ENCODE results near the gene HTR3B. TPM values are rescaled to one million over a fixed set of nuclear protein-coding genes. Genes with fewer than 3 reads are reported as not detected.

The HTR3B gene, protein sequence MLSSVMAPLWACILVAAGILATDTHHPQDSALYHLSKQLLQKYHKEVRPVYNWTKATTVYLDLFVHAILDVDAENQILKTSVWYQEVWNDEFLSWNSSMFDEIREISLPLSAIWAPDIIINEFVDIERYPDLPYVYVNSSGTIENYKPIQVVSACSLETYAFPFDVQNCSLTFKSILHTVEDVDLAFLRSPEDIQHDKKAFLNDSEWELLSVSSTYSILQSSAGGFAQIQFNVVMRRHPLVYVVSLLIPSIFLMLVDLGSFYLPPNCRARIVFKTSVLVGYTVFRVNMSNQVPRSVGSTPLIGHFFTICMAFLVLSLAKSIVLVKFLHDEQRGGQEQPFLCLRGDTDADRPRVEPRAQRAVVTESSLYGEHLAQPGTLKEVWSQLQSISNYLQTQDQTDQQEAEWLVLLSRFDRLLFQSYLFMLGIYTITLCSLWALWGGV
- not detected for total RNA-seq

DNA sequence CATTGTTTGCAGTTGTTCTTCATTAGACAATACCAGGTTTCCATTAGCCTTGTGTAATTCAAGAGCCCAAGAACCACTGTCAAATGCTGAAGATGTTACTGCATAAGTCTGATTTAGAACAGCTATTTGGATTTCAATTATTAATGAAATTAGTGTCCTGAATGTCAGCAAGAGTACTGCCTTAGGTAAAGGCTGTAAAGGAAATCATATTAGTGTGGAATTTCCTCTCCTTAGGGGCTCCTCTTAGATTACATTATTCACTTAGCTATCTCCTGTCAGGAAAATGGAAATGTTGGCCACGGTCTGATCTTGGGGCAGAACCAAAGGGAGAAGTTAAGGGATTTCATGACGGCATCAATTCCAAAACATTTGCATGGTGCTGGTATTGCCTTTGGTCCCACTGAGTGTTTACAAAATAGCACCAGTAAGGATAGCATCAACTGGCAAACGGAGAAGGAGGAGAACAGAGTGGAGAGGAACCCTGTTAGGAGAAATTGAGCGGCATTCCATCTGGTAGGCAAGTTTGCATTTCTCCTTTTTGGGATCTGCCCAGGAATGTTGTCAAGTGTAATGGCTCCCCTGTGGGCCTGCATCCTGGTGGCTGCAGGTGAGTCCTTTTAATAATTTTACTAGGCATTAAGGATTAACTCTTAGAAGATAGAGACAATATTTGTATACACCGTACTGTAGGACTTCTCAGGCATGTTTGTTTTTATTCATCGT is at the start of gene HTR3B:
TSS of gene HTR3B (plus strand) at position 418 of the 723 bp plus-strand sequence. CDS start at position 556, 138 bp downstream.
- TF ChIP-seq, protein P1, sequence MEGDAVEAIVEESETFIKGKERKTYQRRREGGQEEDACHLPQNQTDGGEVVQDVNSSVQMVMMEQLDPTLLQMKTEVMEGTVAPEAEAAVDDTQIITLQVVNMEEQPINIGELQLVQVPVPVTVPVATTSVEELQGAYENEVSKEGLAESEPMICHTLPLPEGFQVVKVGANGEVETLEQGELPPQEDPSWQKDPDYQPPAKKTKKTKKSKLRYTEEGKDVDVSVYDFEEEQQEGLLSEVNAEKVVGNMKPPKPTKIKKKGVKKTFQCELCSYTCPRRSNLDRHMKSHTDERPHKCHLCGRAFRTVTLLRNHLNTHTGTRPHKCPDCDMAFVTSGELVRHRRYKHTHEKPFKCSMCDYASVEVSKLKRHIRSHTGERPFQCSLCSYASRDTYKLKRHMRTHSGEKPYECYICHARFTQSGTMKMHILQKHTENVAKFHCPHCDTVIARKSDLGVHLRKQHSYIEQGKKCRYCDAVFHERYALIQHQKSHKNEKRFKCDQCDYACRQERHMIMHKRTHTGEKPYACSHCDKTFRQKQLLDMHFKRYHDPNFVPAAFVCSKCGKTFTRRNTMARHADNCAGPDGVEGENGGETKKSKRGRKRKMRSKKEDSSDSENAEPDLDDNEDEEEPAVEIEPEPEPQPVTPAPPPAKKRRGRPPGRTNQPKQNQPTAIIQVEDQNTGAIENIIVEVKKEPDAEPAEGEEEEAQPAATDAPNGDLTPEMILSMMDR (IDR thresholded peaks at IDR 0.05) = no peak
- H3K4me3 ChIP-seq = no peak within 1 kb of the TSS
- no peak within 1 kb of the TSS for H3K27ac ChIP-seq
- ATAC-seq (ENCODE audit: insufficient number of reproducible peaks, low FRiP score, low read depth) (no peak), DNase-seq (ENCODE audit: low spot score) (no peak)
- H3K36me3 ChIP-seq = no peaks in the 10 kb centered on the region
- no peaks in the 10 kb centered on the region for H3K4me1 ChIP-seq (ENCODE audit: control insufficient read depth in 1 of 2, low read depth in 2 of 2)
- no peaks in the 10 kb centered on the region for H3K27me3 ChIP-seq (replicated peaks; ENCODE audit: insufficient read depth)
- no peaks in the 10 kb centered on the region for H3K9me3 ChIP-seq

DNA sequence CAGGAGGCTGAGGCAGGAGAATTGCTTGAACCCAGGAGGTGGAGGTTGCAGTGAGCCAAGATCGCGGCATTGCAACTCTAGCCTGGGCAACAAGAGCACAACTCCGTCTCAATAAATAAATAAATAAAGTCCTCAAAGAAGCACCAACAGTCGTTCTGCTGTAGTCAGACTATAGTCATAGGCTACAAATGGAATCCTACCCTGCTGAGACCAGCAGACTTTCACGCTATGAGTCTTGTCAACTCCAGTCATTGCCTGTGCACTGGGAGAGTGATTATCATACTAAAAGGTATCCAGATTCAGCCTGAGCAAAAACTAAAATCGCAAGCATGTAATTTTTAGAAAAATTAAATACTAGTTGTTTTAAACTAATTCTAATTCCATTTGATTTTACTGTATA is 48.8 kb upstream of the HTR3B start:
- ATAC-seq (ENCODE audit: insufficient number of reproducible peaks, low FRiP score, low read depth) (no peak), DNase-seq (ENCODE audit: low spot score) (no peak)
- TF ChIP-seq, protein P1 (IDR thresholded peaks at IDR 0.05) = no peak
- Histone ChIP-seq H3K27me3 (replicated peaks; ENCODE audit: insufficient read depth) (no peaks in the 10 kb centered on the region), H3K9me3 (no peaks in the 10 kb centered on the region), H3K4me1 (ENCODE audit: control insufficient read depth in 1 of 2, low read depth in 2 of 2) (peaks cover 0 to 3% of the 10 kb centered on the region in 2 donors), H3K27ac (no peak overlapping the region), H3K4me3 (no peak overlapping the region), H3K36me3 (peaks cover 8% of the 10 kb centered on the region)

DNA sequence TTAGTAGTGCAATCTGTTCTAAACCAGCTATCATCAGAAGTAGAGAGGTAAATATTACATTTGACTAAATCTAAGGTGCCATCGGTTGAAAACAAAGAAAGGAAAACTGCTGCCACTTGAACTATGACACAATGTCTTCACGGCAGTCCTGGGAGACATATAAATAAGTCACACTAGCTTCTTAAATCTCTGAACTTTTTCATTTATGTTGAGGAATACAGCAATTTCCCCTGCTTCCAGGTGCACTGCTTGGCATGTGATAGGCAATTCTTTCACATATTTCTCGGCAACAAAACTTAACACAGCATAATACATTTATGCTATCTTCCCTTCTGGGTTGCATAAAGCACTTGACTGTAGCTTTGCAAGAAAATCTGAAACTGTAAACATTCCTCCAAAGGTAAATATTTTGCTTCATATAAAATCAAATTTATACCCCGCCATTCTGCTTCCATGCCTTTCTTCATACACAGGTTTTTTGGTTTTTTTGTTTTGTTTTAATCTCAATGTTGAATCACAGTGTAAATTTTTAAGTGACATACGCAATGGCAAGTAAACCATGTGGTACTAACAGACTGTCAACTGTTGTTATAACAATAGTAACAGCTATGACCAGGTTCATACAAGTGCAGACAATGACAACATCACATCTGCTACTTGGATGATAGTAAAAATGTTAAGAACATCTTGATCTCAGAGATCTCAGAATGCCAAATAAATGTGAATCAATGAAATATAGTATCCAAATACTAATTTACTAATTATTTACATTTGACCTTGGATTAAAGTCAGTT is 47.4 kb upstream of the HTR3B start:
- TF ChIP-seq, protein P1 (IDR thresholded peaks at IDR 0.05) = no peak
- peaks cover 0 to 3% of the 10 kb centered on the region in 2 donors for H3K4me1 ChIP-seq (ENCODE audit: control insufficient read depth in 1 of 2, low read depth in 2 of 2)
- H3K36me3 ChIP-seq = no peaks in the 10 kb centered on the region
- no peak for DNase-seq (ENCODE audit: low spot score)
- H3K27me3 ChIP-seq (replicated peaks; ENCODE audit: insufficient read depth) = no peaks in the 10 kb centered on the region
- H3K4me3 ChIP-seq = no peak overlapping the region
- no peak overlapping the region for H3K27ac ChIP-seq
- no peaks in the 10 kb centered on the region for H3K9me3 ChIP-seq
- no peak for ATAC-seq (ENCODE audit: insufficient number of reproducible peaks, low FRiP score, low read depth)

DNA sequence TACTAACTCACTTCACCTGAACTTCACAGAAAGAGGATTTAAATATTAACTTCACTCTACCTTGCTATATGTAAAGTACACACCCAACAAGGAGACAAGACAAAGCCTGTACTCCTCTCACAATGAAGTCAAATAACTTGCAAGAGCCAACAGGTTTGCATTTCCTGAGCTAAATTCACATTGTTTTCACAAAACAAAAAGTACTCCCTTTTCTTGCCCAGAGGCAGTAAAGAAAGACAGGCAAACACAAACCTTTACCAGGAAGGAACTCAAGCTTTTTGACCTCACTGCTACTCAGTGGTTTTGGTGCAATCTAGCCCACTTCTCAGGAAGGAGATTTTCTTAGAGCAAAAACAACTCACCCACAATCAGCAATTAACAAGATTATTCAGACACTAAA is 44.9 kb upstream of the HTR3B start:
- Histone ChIP-seq H3K27me3 (replicated peaks; ENCODE audit: insufficient read depth) (no peaks in the 10 kb centered on the region), H3K27ac (no peak overlapping the region), H3K36me3 (no peaks in the 10 kb centered on the region), H3K4me1 (ENCODE audit: control insufficient read depth in 1 of 2, low read depth in 2 of 2) (peaks cover 0 to 3% of the 10 kb centered on the region in 2 donors), H3K4me3 (no peak overlapping the region), H3K9me3 (no peaks in the 10 kb centered on the region)
- ATAC-seq (ENCODE audit: insufficient number of reproducible peaks, low FRiP score, low read depth) (no peak), DNase-seq (ENCODE audit: low spot score) (no peak)
- TF ChIP-seq, protein P1 (IDR thresholded peaks at IDR 0.05) = no peak
